NOMO-1 treated with dmso at 0.1 percent for 144 hours (cell line): ENCODE results near the gene KLHL29.

Experiments used
- DNase-seq: peaks from one replicate; lab custom pipeline; 2025; ENCODE audit not compliant: unreplicated experiment; lab: John Stamatoyannopoulos, UW

Gene KLHL29

GRCh38 chr2:23468474-23469141, 83.6 kb downstream of the KLHL29 start:
- DNase-seq: no peak

- no peak for DNase-seq
Observed at GRCh38 chr2:23469142-23469540, 84.2 kb downstream of the KLHL29 start.

- no peak for DNase-seq
Observed at GRCh38 chr2:23475036-23475435, 90.1 kb downstream of the KLHL29 start.

- no peak for DNase-seq
Observed at GRCh38 chr2:23475473-23475872, 90.5 kb downstream of the KLHL29 start.

- DNase-seq: no peak
Observed at GRCh38 chr2:23476786-23477185, 91.8 kb downstream of the KLHL29 start.

- no peak for DNase-seq
Observed at GRCh38 chr2:23477392-23477791, 92.4 kb downstream of the KLHL29 start.

GRCh38 chr2:23478087-23478932, 93.3 kb downstream of the KLHL29 start:
- no peak for DNase-seq

GRCh38 chr2:23478933-23479683, 94.1 kb downstream of the KLHL29 start:
- no peak for DNase-seq

GRCh38 chr2:23480957-23481797, 96.2 kb downstream of the KLHL29 start:
- DNase-seq: no peak

- no peak for DNase-seq
Observed at GRCh38 chr2:23482188-23482587, 97.2 kb downstream of the KLHL29 start.

GRCh38 chr2:23482607-23483006, 97.6 kb downstream of the KLHL29 start:
- DNase-seq: no peak

GRCh38 chr2:23483791-23484190, 98.8 kb downstream of the KLHL29 start:
- no peak for DNase-seq

GRCh38 chr2:23484275-23484674, 99.3 kb downstream of the KLHL29 start:
- DNase-seq: no peak

GRCh38 chr2:23484767-23485166, 99.8 kb downstream of the KLHL29 start:
- DNase-seq: no peak

- no peak for DNase-seq
Observed at GRCh38 chr2:23485261-23485660, 100.3 kb downstream of the KLHL29 start.

GRCh38 chr2:23485841-23486683, 101.1 kb downstream of the KLHL29 start:
- DNase-seq: no peak

- no peak for DNase-seq
Observed at GRCh38 chr2:23486684-23487075, 101.7 kb downstream of the KLHL29 start.

- DNase-seq: no peak
Observed at GRCh38 chr2:23487735-23488492, 102.9 kb downstream of the KLHL29 start.

GRCh38 chr2:23488584-23488983, 103.6 kb downstream of the KLHL29 start:
- no peak for DNase-seq
